Measurements from ENCODE around the gene RAB25.
A peak's percentile ranks its signal among the peaks of the same experiment; 100 is the strongest.

Gene RAB25

DNA sequence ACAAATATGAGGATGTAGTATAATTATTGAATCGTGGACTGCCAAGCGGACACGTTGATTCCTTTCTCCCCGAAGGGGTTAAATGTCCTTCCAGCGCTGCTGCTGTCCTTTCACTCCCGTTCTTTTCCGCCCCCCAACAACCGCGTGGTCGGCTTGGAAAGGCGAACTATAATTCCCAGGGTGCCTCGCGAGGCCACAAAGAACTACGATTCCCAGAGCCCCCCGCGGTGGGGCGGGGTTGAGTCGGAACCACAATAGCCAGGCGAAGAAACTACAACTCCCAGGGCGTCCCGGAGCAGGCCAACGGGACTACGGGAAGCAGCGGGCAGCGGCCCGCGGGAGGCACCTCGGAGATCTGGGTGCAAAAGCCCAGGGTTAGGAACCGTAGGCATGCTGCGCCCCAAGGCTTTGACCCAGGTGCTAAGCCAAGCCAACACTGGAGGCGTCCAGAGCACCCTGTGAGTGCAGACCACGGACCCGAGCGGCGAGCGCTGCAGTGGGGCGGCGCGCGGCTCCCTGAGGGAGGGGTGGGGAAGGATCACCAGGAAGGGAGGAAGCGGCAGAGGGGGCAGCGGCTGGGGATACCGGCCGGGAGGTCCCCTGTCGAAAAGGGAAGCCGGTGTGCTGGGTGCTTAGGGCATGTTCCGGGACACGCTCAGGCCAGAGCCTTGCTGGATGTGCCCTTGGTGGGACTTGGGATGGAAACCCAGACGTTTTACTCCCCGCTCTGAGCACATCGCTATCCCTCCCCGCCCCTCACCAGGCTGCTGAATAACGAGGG lies 6.3 kb upstream of the RAB25 start, which contains the start of gene LAMTOR2:
Gene LAMTOR2, plus strand, starts transcription at position 283 of the 781 bp plus-strand sequence. Its CDS starts 108 bp downstream, at position 391.
- H3K36me3 ChIP-seq (ENCODE audit: control insufficient read depth, insufficient read depth, low read length) = no peaks in the 10 kb centered on the region; the same call in 1 of the 2 replicates
- peaks cover 3% of the 10 kb centered on the region; the same call in 1 of the 2 replicates for H3K4me1 ChIP-seq (ENCODE audit: control insufficient read depth, insufficient read depth, low read length)
- no CpG with 5 or more reads among the region's 53 CpGs for WGBS (ENCODE audit: insufficient coverage, insufficient read length)
- peak within 1 kb of the TSS; percentile 72 for H3K4me3 ChIP-seq (ENCODE audit: low read length)
- H3K27me3 ChIP-seq (ENCODE audit: control insufficient read depth, insufficient read depth, low read length) = no peaks in the 10 kb centered on the region
- no peak within 1 kb of the TSS for H3K27ac ChIP-seq (ENCODE audit: low read length)
- DNase-seq (ENCODE audit: low read depth, low spot score) = peak; percentile 91
- no peaks in the 10 kb centered on the region for H3K9me3 ChIP-seq (ENCODE audit: control insufficient read depth, insufficient read depth, low read length)

GRCh38 chr1:156055281-156056048 lies 5.5 kb upstream of the RAB25 start:
- WGBS (ENCODE audit: insufficient coverage, insufficient read length) = no CpG with 5 or more reads among the region's 17 CpGs
- H3K27me3 ChIP-seq (ENCODE audit: control insufficient read depth, insufficient read depth, low read length) = no peaks in the 10 kb centered on the region
- no peak for DNase-seq (ENCODE audit: low read depth, low spot score)
- H3K4me1 ChIP-seq (ENCODE audit: control insufficient read depth, insufficient read depth, low read length) = peaks cover 3% of the 10 kb centered on the region; the same call in 1 of the 2 replicates
- no peaks in the 10 kb centered on the region for H3K9me3 ChIP-seq (ENCODE audit: control insufficient read depth, insufficient read depth, low read length)
- H3K27ac ChIP-seq (ENCODE audit: low read length) = no peak overlapping the region
- no peaks in the 10 kb centered on the region for H3K36me3 ChIP-seq (ENCODE audit: control insufficient read depth, insufficient read depth, low read length)
- H3K4me3 ChIP-seq (ENCODE audit: low read length) = peak overlapping the region; percentile 72

GRCh38 chr1:156056326-156056849 lies 4.6 kb upstream of the RAB25 start:
- no peaks in the 10 kb centered on the region for H3K27me3 ChIP-seq (ENCODE audit: control insufficient read depth, insufficient read depth, low read length)
- H3K27ac ChIP-seq (ENCODE audit: low read length) = no peak overlapping the region
- H3K4me3 ChIP-seq (ENCODE audit: low read length) = no peak overlapping the region
- no peaks in the 10 kb centered on the region for H3K36me3 ChIP-seq (ENCODE audit: control insufficient read depth, insufficient read depth, low read length)
- H3K4me1 ChIP-seq (ENCODE audit: control insufficient read depth, insufficient read depth, low read length) = peaks cover 3% of the 10 kb centered on the region; the same call in 1 of the 2 replicates
- no CpG with 5 or more reads among the region's 1 CpG for WGBS (ENCODE audit: insufficient coverage, insufficient read length)
- DNase-seq (ENCODE audit: low read depth, low spot score) = no peak
- H3K9me3 ChIP-seq (ENCODE audit: control insufficient read depth, insufficient read depth, low read length) = no peaks in the 10 kb centered on the region

- no peak for DNase-seq (ENCODE audit: low read depth, low spot score)
- no peak overlapping the region for H3K4me3 ChIP-seq (ENCODE audit: low read length)
- peaks cover 3% of the 10 kb centered on the region; the same call in 1 of the 2 replicates for H3K4me1 ChIP-seq (ENCODE audit: control insufficient read depth, insufficient read depth, low read length)
- no peaks in the 10 kb centered on the region for H3K9me3 ChIP-seq (ENCODE audit: control insufficient read depth, insufficient read depth, low read length)
- H3K36me3 ChIP-seq (ENCODE audit: control insufficient read depth, insufficient read depth, low read length) = no peaks in the 10 kb centered on the region; the same call in 1 of the 2 replicates
- H3K27me3 ChIP-seq (ENCODE audit: control insufficient read depth, insufficient read depth, low read length) = no peaks in the 10 kb centered on the region
- no CpG with 5 or more reads among the region's 3 CpGs for WGBS (ENCODE audit: insufficient coverage, insufficient read length)
- H3K27ac ChIP-seq (ENCODE audit: low read length) = no peak overlapping the region
Observed at GRCh38 chr1:156062189-156062588, 1.2 kb downstream of the RAB25 start.

- H3K4me3 ChIP-seq (ENCODE audit: low read length) = no peak overlapping the region
- no peaks in the 10 kb centered on the region for H3K27me3 ChIP-seq (ENCODE audit: control insufficient read depth, insufficient read depth, low read length)
- DNase-seq (ENCODE audit: low read depth, low spot score) = no peak
- H3K4me1 ChIP-seq (ENCODE audit: control insufficient read depth, insufficient read depth, low read length) = peaks cover 3% of the 10 kb centered on the region; the same call in 1 of the 2 replicates
- H3K27ac ChIP-seq (ENCODE audit: low read length) = no peak overlapping the region
- H3K9me3 ChIP-seq (ENCODE audit: control insufficient read depth, insufficient read depth, low read length) = no peaks in the 10 kb centered on the region
- 100% methylated on average over 1 of the region's 2 CpGs for WGBS (ENCODE audit: insufficient coverage, insufficient read length)
- no peaks in the 10 kb centered on the region; the same call in 1 of the 2 replicates for H3K36me3 ChIP-seq (ENCODE audit: control insufficient read depth, insufficient read depth, low read length)
Observed at GRCh38 chr1:156063997-156064285, 3.0 kb downstream of the RAB25 start.

GRCh38 chr1:156064615-156065014 lies 3.7 kb downstream of the RAB25 start:
- no CpG with 5 or more reads among the region's 2 CpGs for whole genome bisulfite sequencing (ENCODE audit: insufficient coverage, insufficient read length)
- Histone ChIP-seq H3K27me3 (ENCODE audit: control insufficient read depth, insufficient read depth, low read length) (no peaks in the 10 kb centered on the region), H3K27ac (ENCODE audit: low read length) (no peak overlapping the region), H3K36me3 (ENCODE audit: control insufficient read depth, insufficient read depth, low read length) (peaks cover under 1% of the 10 kb centered on the region; the same call in 1 of the 2 replicates), H3K4me3 (ENCODE audit: low read length) (no peak overlapping the region; the same call in 1 of the 2 replicates), H3K9me3 (ENCODE audit: control insufficient read depth, insufficient read depth, low read length) (no peaks in the 10 kb centered on the region), H3K4me1 (ENCODE audit: control insufficient read depth, insufficient read depth, low read length) (peaks cover 3% of the 10 kb centered on the region; the same call in 1 of the 2 replicates)
- DNase-seq (ENCODE audit: low read depth, low spot score) = no peak

GRCh38 chr1:156065212-156065611 lies 4.3 kb downstream of the RAB25 start:
- peaks cover 3% of the 10 kb centered on the region; the same call in 1 of the 2 replicates for H3K4me1 ChIP-seq (ENCODE audit: control insufficient read depth, insufficient read depth, low read length)

GRCh38 chr1:156065871-156066270 lies 4.9 kb downstream of the RAB25 start:
- H3K4me1 ChIP-seq (ENCODE audit: control insufficient read depth, insufficient read depth, low read length) = peaks cover 3% of the 10 kb centered on the region; the same call in 1 of the 2 replicates
- H3K9me3 ChIP-seq (ENCODE audit: control insufficient read depth, insufficient read depth, low read length) = no peaks in the 10 kb centered on the region
- no peak for DNase-seq (ENCODE audit: low read depth, low spot score)
- no peak overlapping the region for H3K27ac ChIP-seq (ENCODE audit: low read length)
- no CpG with 5 or more reads among the region's 16 CpGs for WGBS (ENCODE audit: insufficient coverage, insufficient read length)
- H3K27me3 ChIP-seq (ENCODE audit: control insufficient read depth, insufficient read depth, low read length) = no peaks in the 10 kb centered on the region
- H3K36me3 ChIP-seq (ENCODE audit: control insufficient read depth, insufficient read depth, low read length) = peaks cover 3% of the 10 kb centered on the region; the same call in 1 of the 2 replicates
- H3K4me3 ChIP-seq (ENCODE audit: low read length) = no peak overlapping the region

More at GRCh38 chr1:156065212-156065611, 4.3 kb downstream of the RAB25 start:
- no peaks in the 10 kb centered on the region for H3K9me3 ChIP-seq (ENCODE audit: control insufficient read depth, insufficient read depth, low read length)
- H3K36me3 ChIP-seq (ENCODE audit: control insufficient read depth, insufficient read depth, low read length) = peaks cover 3% of the 10 kb centered on the region; the same call in 1 of the 2 replicates
- no peak overlapping the region for H3K4me3 ChIP-seq (ENCODE audit: low read length)
- DNase-seq (ENCODE audit: low read depth, low spot score) = no peak
- H3K27me3 ChIP-seq (ENCODE audit: control insufficient read depth, insufficient read depth, low read length) = no peaks in the 10 kb centered on the region
- no peak overlapping the region for H3K27ac ChIP-seq (ENCODE audit: low read length)
- WGBS (ENCODE audit: insufficient coverage, insufficient read length) = no CpG with 5 or more reads among the region's 3 CpGs

DNA sequence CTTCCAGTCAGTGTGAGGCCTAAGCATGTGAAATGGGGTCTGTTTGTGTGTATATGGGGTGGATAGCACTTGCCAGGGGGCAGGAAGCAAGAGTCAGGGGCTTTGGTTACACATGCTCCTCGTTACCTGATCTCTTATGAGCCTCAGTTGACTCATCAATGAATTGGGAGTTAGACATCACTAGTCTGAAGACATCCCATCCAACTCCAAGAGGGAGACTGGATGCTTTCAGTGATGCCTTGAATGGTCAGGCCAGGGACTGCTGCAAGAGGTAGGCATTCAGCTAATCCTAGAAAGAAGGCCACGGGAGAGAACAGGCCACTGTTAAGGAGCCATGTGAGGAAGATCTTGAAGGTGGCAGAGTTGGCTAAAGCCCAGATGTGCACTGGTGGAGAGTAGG lies 6.3 kb downstream of the RAB25 start:
- Histone ChIP-seq H3K27ac (ENCODE audit: low read length) (no peak overlapping the region), H3K9me3 (ENCODE audit: control insufficient read depth, insufficient read depth, low read length) (no peaks in the 10 kb centered on the region), H3K4me1 (ENCODE audit: control insufficient read depth, insufficient read depth, low read length) (peaks cover 3% of the 10 kb centered on the region; the same call in 1 of the 2 replicates), H3K27me3 (ENCODE audit: control insufficient read depth, insufficient read depth, low read length) (no peaks in the 10 kb centered on the region), H3K4me3 (ENCODE audit: low read length) (no peak overlapping the region), H3K36me3 (ENCODE audit: control insufficient read depth, insufficient read depth, low read length) (peaks cover 3% of the 10 kb centered on the region; the same call in 1 of the 2 replicates)
- no CpG with 5 or more reads among the region's 2 CpGs for WGBS (ENCODE audit: insufficient coverage, insufficient read length)
- no peak for DNase-seq (ENCODE audit: low read depth, low spot score)
